HEK293 (cell line): Measurements from ENCODE around the gene SPOCK1.

Experiments
- CTCF ChIA-PET: fragments of 350-600 bp; formaldehyde crosslinking; extraction: SDS; loops from one replicate; lab custom pipeline; 2021; ENCODE audit warnings: antibody characterized with exemption; lab: Yijun Ruan, JAX
- POLR2A ChIA-PET: fragments of 300-600 bp; formaldehyde crosslinking; extraction: SDS; loops from one replicate; lab custom pipeline; 2020; ENCODE audit warnings: antibody characterized with exemption, inconsistent platforms; lab: Yijun Ruan, JAX
- H3K27ac ChIP-seq: fragments of 200-500 bp; sonication (Bioruptor generic); 2 replicates; pipeline ENCODE4 v1.5.1; 2014; ENCODE audit warnings: low read depth, low read length, control low read depth, inconsistent platforms; ENCODE audit errors: extremely low read depth
- H3K36me3 ChIP-seq, 2 experiments: fragments of 200-500 bp in 1 of 2; sonication (Bioruptor generic) in 1 of 2; 1 replicate in 1 of 2; 2 replicates in 1 of 2; pipeline ENCODE4 v1.5.1; 2014 to 2017; ENCODE audit warnings: inconsistent platforms in 2 of 2, low read length in 2 of 2; ENCODE audit not compliant: control insufficient read depth in 2 of 2, insufficient read depth in 1 of 2
- H3K4me1 ChIP-seq: fragments of 200-500 bp; sonication (Bioruptor generic); 2 replicates; pipeline ENCODE4 v1.5.1; 2014; ENCODE audit warnings: mild to moderate bottlenecking, low read length, inconsistent platforms; ENCODE audit not compliant: control insufficient read depth, insufficient read depth
- H3K4me3 ChIP-seq: 2 replicates; pipeline ENCODE4 v1.5.1; 2011; ENCODE audit warnings: low read depth, mild to moderate bottlenecking, control low read depth, low read length, moderate library complexity
- H3K9me3 ChIP-seq: fragments of 200-500 bp; sonication (Bioruptor generic); 2 replicates; pipeline ENCODE4 v1.5.1; 2014; ENCODE audit warnings: low read depth, low read length, inconsistent platforms; ENCODE audit not compliant: control insufficient read depth, insufficient read depth
- GLI2 ChIP-seq: fragments of 450-650 bp; formaldehyde crosslinking; IDR thresholded peaks from 2 replicates; pipeline ENCODE4; 2017; ENCODE audit warnings: missing biosample characterization, missing genetic modification characterization, low read depth, borderline replicate concordance
- KLF16 ChIP-seq: fragments of 450-650 bp; formaldehyde crosslinking; IDR thresholded peaks from 2 replicates; pipeline ENCODE4 v1.5.1; 2017; ENCODE audit warnings: missing biosample characterization, missing genetic modification characterization
- KLF8 ChIP-seq: fragments of 450-650 bp; formaldehyde crosslinking; IDR thresholded peaks from 2 replicates; pipeline ENCODE4 v1.5.1; 2016; ENCODE audit warnings: missing biosample characterization, missing genetic modification characterization
- SETDB1 ChIP-seq: IDR thresholded peaks from one replicate; pipeline ENCODE4 v1.6.1; 2017; ENCODE audit warnings: mild to moderate bottlenecking, low read length, moderate library complexity, mixed read lengths; ENCODE audit not compliant: insufficient read length
- WT1 ChIP-seq: fragments of 450-650 bp; formaldehyde crosslinking; IDR thresholded peaks from 2 replicates; pipeline ENCODE4 v1.5.1; 2016; ENCODE audit warnings: missing biosample characterization, missing genetic modification characterization
- ZNF121 ChIP-seq: fragments of 450-650 bp; formaldehyde crosslinking; IDR thresholded peaks from 2 replicates; pipeline ENCODE4 v1.5.1; 2016; ENCODE audit warnings: missing biosample characterization, missing genetic modification characterization
- ZNF157 ChIP-seq: fragments of 450-650 bp; formaldehyde crosslinking; IDR thresholded peaks from 2 replicates; pipeline ENCODE4 v1.5.1; 2016; ENCODE audit warnings: missing biosample characterization, missing genetic modification characterization
- ZNF266 ChIP-seq: fragments of 450-650 bp; formaldehyde crosslinking; IDR thresholded peaks from 2 replicates; pipeline ENCODE4 v1.5.1; 2016; ENCODE audit warnings: missing biosample characterization, missing genetic modification characterization, low read depth
- ZNF426 ChIP-seq: fragments of 450-650 bp; formaldehyde crosslinking; IDR thresholded peaks from 2 replicates; pipeline ENCODE4 v1.5.1; 2017; ENCODE audit warnings: missing biosample characterization, missing genetic modification characterization, mild to moderate bottlenecking, inconsistent platforms, moderate library complexity
- ZNF521 ChIP-seq: fragments of 450-650 bp; formaldehyde crosslinking; IDR thresholded peaks from 2 replicates; pipeline ENCODE4 v1.5.1; 2017; ENCODE audit warnings: missing biosample characterization, mild to moderate bottlenecking, missing genetic modification characterization
- ZNF544 ChIP-seq: fragments of 450-650 bp; formaldehyde crosslinking; IDR thresholded peaks from 2 replicates; pipeline ENCODE4 v1.5.0; 2017; ENCODE audit warnings: missing biosample characterization, missing genetic modification characterization
- ZNF560 ChIP-seq: fragments of 450-650 bp; formaldehyde crosslinking; IDR thresholded peaks from 2 replicates; pipeline ENCODE4 v1.5.1; 2017; ENCODE audit warnings: missing biosample characterization, missing genetic modification characterization, borderline replicate concordance
- ZNF621 ChIP-seq: fragments of 450-650 bp; formaldehyde crosslinking; IDR thresholded peaks from 2 replicates; pipeline ENCODE4 v1.5.1; 2017; ENCODE audit warnings: missing biosample characterization, missing genetic modification characterization
- ZNF670 ChIP-seq: fragments of 450-650 bp; formaldehyde crosslinking; IDR thresholded peaks from 2 replicates; pipeline ENCODE4 v1.5.1; 2016; ENCODE audit warnings: missing biosample characterization, missing genetic modification characterization, low read depth
- ZNF677 ChIP-seq: fragments of 450-650 bp; IDR thresholded peaks from 2 replicates; pipeline ENCODE4 v1.5.0; 2018; ENCODE audit warnings: missing biosample characterization, mild to moderate bottlenecking, missing genetic modification characterization, moderate library complexity
- ZNF785 ChIP-seq: fragments of 450-650 bp; formaldehyde crosslinking; IDR thresholded peaks from 2 replicates; pipeline ENCODE4 v1.5.1; 2016; ENCODE audit warnings: missing biosample characterization, missing genetic modification characterization
- ZNF837 ChIP-seq: fragments of 450-650 bp; formaldehyde crosslinking; IDR thresholded peaks from 2 replicates; pipeline ENCODE4 v1.5.1; 2016; ENCODE audit warnings: missing biosample characterization, missing genetic modification characterization
- ZXDB ChIP-seq: fragments of 450-650 bp; formaldehyde crosslinking; IDR thresholded peaks from 2 replicates; pipeline ENCODE4 v1.5.1; 2016; ENCODE audit warnings: missing biosample characterization, missing genetic modification characterization
- TF ChIP-seq, protein P1 (sequence below): fragments of 450-650 bp; formaldehyde crosslinking; IDR thresholded peaks from 2 replicates; pipeline ENCODE4 v1.5.1; 2016; ENCODE audit warnings: missing biosample characterization, missing genetic modification characterization
- TF ChIP-seq, protein P2 (sequence below): fragments of 450-650 bp; formaldehyde crosslinking; IDR thresholded peaks from 2 replicates; pipeline ENCODE4 v1.5.1; 2017; ENCODE audit warnings: missing biosample characterization, missing genetic modification characterization
- TF ChIP-seq, protein P3 (sequence below): fragments of 450-650 bp; formaldehyde crosslinking; IDR thresholded peaks from 2 replicates; pipeline ENCODE4 v1.5.1; 2017; ENCODE audit warnings: missing biosample characterization, missing genetic modification characterization

The SPOCK1 gene

DNA sequence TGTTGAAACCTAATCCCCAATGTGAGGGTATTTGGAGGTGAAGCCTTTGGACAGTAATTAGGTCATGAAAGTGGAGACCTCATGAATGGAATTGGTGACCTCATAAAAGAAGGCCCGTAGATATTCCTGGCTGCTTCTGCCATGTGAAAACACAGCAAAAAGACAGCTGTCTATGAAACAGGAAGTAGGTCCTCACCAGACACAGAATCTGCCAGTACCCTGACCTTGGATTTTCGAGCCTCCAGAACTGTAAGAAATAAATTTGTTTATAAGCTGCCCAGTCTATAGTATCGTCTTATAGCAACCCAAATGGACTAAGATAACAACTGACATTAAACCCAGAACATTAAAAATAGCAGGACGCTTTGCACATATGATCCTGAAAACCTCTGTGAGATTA is 371.1 kb downstream of the SPOCK1 start (continued):
- TF ChIP-seq ZNF157 (no peak), ZNF837 (tag by site-specific recombination) (no peak), WT1 (no peak)
- TF ChIP-seq, protein P1, sequence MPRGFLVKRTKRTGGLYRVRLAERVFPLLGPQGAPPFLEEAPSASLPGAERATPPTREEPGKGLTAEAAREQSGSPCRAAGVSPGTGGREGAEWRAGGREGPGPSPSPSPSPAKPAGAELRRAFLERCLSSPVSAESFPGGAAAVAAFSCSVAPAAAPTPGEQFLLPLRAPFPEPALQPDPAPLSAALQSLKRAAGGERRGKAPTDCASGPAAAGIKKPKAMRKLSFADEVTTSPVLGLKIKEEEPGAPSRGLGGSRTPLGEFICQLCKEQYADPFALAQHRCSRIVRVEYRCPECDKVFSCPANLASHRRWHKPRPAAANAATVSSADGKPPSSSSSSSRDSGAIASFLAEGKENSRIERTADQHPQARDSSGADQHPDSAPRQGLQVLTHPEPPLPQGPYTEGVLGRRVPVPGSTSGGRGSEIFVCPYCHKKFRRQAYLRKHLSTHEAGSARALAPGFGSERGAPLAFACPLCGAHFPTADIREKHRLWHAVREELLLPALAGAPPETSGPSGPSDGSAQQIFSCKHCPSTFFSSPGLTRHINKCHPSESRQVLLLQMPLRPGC (tag by site-specific recombination): no peak

DNA sequence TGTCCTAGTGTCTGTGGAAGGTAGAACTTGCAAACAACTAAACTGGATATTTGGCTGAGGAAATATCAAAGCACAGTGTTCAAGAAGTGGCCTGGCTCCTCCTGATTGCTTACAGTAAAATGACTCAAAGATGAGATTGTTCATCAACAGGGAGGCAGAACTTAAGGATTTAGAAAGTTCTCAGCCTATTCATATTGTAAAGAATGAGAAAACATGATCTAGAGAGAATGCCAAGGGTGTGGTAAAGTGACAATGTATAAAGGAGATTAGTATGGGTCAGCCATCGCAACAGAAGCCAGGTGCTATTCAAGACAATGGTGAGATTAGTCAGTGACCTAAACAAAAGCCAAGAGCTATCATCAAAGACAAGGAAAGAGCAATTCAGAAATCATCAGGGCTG is 372.3 kb downstream of the SPOCK1 start:
- POLR2A ChIA-PET: no interaction called here
- TF ChIP-seq ZNF544 (tag by site-specific recombination): no peak
- no peak for TF ChIP-seq ZXDB
- TF ChIP-seq KLF16 (tag by site-specific recombination): no peak
- Histone ChIP-seq H3K4me3 (no peak overlapping the region), H3K36me3 (no peaks in the 10 kb centered on the region), H3K27ac (no peak overlapping the region), H3K4me1 (no peaks in the 10 kb centered on the region), H3K9me3 (no peaks in the 10 kb centered on the region)
- CTCF ChIA-PET: no interaction called here

DNA sequence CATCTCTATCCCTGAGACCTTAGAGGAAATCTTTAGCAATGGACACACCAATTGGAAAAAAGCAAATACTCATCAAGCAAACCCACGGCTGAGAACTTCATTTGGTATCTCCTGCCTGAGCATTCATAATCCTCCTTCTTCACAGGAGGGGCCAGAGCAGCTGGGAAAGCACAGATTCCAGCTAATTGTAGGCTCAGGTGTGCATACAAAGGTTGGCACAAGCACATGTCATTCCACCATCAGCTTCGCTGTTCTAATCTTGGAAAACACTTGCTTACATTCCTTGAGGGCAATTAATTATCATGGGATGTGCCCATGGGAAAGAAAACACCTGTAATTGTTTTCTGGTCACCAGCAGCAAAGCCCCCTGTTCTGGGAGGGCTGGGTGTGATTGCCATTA is 376.6 kb downstream of the SPOCK1 start:
- Histone ChIP-seq H3K4me1 (no peaks in the 10 kb centered on the region), H3K4me3 (no peak overlapping the region), H3K9me3 (no peaks in the 10 kb centered on the region), H3K36me3 (no peaks in the 10 kb centered on the region), H3K27ac (no peak overlapping the region)
- CTCF ChIA-PET: interaction anchor here (0.7 kb wide), 1 partner anchor 175 kb away, joined by 3 read pairs; no protein-coding TSS in a partner anchor
- TF ChIP-seq ZNF121 (tag by site-specific recombination): no peak
- TF ChIP-seq KLF8 (tag by site-specific recombination): no peak
- no peak for TF ChIP-seq ZNF426
- POLR2A ChIA-PET: no interaction called here

DNA sequence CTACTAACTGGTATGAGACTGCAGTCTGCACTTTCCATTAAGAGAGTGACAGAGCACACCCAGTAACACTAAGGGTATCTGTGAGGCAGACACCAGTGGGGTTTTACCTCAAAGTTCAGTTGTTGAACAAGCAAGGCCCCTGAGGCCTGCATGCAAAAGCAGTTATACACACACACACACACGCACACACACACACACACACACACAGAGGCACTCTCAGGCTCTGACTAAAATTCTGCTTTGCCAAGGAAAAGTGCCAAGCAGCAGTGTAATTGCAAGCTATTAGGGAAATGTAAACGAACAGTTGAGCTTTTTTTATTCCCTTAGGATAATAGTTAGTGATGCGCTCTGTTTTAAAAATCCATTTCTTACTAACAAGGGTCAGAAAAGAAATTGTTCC is 377.1 kb downstream of the SPOCK1 start:
- TF ChIP-seq, protein P2, sequence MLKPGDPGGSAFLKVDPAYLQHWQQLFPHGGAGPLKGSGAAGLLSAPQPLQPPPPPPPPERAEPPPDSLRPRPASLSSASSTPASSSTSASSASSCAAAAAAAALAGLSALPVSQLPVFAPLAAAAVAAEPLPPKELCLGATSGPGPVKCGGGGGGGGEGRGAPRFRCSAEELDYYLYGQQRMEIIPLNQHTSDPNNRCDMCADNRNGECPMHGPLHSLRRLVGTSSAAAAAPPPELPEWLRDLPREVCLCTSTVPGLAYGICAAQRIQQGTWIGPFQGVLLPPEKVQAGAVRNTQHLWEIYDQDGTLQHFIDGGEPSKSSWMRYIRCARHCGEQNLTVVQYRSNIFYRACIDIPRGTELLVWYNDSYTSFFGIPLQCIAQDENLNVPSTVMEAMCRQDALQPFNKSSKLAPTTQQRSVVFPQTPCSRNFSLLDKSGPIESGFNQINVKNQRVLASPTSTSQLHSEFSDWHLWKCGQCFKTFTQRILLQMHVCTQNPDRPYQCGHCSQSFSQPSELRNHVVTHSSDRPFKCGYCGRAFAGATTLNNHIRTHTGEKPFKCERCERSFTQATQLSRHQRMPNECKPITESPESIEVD (tag by site-specific recombination): peak; percentile 63
- no peak for TF ChIP-seq ZNF266
- TF ChIP-seq, protein P3, sequence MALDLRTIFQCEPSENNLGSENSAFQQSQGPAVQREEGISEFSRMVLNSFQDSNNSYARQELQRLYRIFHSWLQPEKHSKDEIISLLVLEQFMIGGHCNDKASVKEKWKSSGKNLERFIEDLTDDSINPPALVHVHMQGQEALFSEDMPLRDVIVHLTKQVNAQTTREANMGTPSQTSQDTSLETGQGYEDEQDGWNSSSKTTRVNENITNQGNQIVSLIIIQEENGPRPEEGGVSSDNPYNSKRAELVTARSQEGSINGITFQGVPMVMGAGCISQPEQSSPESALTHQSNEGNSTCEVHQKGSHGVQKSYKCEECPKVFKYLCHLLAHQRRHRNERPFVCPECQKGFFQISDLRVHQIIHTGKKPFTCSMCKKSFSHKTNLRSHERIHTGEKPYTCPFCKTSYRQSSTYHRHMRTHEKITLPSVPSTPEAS: peak; percentile 62; the same call in 1 of the 2 replicates

DNA sequence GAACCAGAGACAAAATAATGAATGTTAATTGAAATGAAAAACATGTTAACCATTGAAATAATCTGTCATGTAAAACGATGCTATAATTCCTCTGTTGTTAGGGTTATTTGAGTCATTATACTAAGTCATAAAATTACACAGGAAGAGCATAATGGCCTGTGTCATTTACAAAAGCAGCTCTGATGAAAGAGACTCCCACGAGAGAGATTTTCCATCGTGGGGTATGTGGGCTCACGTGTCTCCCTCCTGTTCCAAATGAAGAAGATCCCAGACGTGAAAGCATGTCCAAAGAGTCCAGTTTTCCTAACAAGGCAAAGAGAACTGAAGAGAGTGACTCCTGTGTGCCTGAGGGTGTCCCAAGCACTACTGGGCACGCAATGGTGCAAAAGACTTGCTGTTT is 379.8 kb downstream of the SPOCK1 start:
- ChIA-PET POLR2A (no interaction called here), CTCF (no interaction called here)
- Histone ChIP-seq H3K4me1 (no peaks in the 10 kb centered on the region), H3K4me3 (no peak overlapping the region), H3K36me3 (no peaks in the 10 kb centered on the region), H3K9me3 (no peaks in the 10 kb centered on the region), H3K27ac (no peak overlapping the region)
- no peak for TF ChIP-seq ZNF521 (tag by site-specific recombination)
- no peak for TF ChIP-seq ZNF621 (tag by site-specific recombination)
- TF ChIP-seq ZNF785: no peak
- no peak for TF ChIP-seq ZNF670 (tag by site-specific recombination)
- no peak for TF ChIP-seq ZNF677 (tag by site-specific recombination)
- no peak for TF ChIP-seq GLI2
- TF ChIP-seq SETDB1: no peak
- no peak for TF ChIP-seq ZNF560 (tag by site-specific recombination)

More for the DNA sequence above, 377.1 kb downstream of the SPOCK1 start:
- no peak overlapping the region for H3K4me3 ChIP-seq
- CTCF ChIA-PET: interaction anchor here (0.7 kb wide), 1 partner anchor 175 kb away, joined by 3 read pairs; no protein-coding TSS in a partner anchor
- POLR2A ChIA-PET: no interaction called here
- no peaks in the 10 kb centered on the region for H3K36me3 ChIP-seq
- H3K9me3 ChIP-seq: no peaks in the 10 kb centered on the region
- H3K27ac ChIP-seq: no peak overlapping the region
- no peaks in the 10 kb centered on the region for H3K4me1 ChIP-seq
